ENCODE data around the gene PCNX2.

The PCNX2 gene

DNA sequence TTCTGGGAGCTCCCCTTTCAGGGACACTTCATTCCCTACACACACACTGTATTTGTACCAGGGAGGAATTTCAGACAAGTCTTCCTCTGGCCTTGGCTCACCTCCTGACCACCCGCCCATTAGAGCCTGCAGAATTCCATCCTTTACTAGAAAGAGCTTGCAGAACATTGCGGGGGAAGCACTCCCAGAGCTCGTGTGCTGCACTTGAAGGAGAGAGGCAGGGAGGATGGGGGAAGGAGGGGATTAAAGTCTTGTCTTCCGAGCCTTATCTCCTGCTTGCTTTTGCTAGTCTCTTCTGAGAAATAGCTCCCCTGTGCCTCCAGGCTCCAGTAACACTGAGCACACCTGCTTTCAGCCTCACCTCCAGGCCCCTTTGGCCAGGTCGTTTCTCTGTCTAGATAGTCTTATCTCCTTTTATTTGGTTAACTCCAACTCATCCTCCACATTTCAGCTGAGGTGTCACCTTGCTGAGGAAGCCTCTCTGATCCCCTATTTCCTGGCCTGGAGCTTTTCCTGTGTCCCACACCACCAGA lies 62.0 kb downstream of the PCNX2 start:
- no peak for DNase-seq (ENCODE audit: low read depth)
- no peak overlapping the region for H3K4me3 ChIP-seq (ENCODE audit: low read length)
- TF ChIP-seq, protein P1, sequence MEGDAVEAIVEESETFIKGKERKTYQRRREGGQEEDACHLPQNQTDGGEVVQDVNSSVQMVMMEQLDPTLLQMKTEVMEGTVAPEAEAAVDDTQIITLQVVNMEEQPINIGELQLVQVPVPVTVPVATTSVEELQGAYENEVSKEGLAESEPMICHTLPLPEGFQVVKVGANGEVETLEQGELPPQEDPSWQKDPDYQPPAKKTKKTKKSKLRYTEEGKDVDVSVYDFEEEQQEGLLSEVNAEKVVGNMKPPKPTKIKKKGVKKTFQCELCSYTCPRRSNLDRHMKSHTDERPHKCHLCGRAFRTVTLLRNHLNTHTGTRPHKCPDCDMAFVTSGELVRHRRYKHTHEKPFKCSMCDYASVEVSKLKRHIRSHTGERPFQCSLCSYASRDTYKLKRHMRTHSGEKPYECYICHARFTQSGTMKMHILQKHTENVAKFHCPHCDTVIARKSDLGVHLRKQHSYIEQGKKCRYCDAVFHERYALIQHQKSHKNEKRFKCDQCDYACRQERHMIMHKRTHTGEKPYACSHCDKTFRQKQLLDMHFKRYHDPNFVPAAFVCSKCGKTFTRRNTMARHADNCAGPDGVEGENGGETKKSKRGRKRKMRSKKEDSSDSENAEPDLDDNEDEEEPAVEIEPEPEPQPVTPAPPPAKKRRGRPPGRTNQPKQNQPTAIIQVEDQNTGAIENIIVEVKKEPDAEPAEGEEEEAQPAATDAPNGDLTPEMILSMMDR (IDR thresholded peaks at IDR 0.05; ENCODE audit: insufficient read depth, low read depth, low read length, missing control alignments) = no peak

DNA sequence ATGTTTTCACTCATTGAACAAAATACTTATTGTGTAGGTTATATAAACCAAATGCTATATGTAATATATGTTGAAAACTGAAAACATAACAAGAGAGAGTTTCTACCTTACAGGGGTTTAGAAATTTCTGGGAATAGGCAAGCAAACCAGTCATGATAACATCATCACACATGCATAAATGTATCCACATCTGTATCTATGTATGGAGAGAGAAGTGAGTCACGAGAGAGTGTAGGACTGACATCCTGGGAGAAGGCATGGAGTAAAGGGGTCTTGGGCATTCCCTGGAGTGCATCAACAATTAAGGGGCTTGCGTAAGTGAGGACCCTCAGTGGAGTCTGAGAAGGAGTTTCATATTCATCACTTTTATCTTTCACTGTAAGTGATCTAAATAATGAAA lies 65.5 kb downstream of the PCNX2 start:
- TF ChIP-seq, protein P1 (IDR thresholded peaks at IDR 0.05; ENCODE audit: insufficient read depth, low read depth, low read length, missing control alignments) = no peak
- H3K4me3 ChIP-seq (ENCODE audit: low read length) = no peak overlapping the region
- peak; percentile 27 for DNase-seq (ENCODE audit: low read depth)

DNA sequence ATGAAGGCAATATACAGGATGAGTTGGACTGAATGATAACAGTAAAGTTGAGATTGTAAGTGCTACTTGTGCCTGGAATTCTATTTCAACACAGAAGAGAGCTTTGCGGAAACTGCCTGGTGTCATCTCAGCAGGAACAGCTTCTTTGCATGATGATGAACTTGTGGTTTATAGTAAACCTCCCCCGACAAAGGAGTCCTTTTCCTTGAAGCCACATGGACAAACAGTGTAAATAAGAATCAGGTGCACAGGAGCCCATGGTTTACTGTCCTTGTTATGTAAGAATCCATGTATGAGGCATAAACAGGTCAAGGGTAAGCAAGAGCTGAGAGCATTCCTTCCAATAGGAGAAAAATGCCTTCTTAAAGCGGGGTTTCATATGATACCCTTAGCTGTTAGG lies 66.2 kb downstream of the PCNX2 start:
- DNase-seq (ENCODE audit: low read depth) = no peak
- TF ChIP-seq, protein P1 (IDR thresholded peaks at IDR 0.05; ENCODE audit: insufficient read depth, low read depth, low read length, missing control alignments) = no peak
- no peak overlapping the region for H3K4me3 ChIP-seq (ENCODE audit: low read length)

DNA sequence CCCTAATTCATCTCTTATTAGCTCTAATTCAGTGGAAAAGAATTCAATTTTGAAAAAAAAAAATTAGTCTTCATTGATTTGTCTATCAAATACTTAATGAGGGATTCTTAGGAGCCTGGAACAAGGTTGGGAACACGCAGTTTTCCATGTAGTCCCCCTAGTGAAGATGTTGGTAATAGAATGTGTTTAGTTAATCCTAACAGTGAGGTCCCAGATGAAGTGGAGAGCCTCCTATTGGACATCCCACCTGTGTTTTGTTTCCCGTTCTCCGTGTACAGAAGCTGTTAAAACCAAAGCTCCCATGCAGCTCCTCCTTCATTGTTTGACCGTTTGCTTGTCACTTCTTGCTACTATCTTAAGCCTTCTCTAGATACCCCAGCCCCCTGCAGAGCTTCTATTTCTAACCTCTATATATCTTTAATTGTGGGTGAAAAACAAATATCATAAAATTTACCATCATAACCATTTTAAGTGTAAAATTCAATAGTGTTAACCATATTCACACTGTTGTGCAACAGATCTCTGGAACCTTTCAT lies 67.5 kb downstream of the PCNX2 start:
- DNase-seq (ENCODE audit: low read depth) = no peak
- no peak overlapping the region for H3K4me3 ChIP-seq (ENCODE audit: low read length)
- TF ChIP-seq, protein P1 (IDR thresholded peaks at IDR 0.05; ENCODE audit: insufficient read depth, low read depth, low read length, missing control alignments) = no peak

DNA sequence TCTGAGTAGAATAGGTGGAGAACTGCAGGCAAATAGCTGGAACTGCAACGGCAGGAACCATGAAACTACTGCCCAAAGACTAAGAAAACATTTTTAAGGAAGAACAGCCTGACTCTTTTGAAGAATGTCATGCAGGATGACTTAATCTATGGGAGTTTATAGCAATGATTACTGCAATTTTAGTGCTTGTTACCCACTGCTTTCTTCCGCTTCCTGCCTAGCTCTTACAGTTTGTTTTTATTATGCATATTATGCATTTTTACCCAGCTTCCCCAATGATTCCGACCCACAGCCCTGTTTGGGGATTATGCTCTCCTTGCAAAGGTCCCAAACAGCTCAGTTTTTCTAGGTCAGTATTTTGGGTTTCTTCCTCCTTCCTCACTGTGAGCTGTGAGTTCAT lies 71.2 kb downstream of the PCNX2 start:
- TF ChIP-seq, protein P1 (IDR thresholded peaks at IDR 0.05; ENCODE audit: insufficient read depth, low read depth, low read length, missing control alignments) = no peak
- H3K4me3 ChIP-seq (ENCODE audit: low read length) = no peak overlapping the region
- DNase-seq (ENCODE audit: low read depth) = no peak

DNA sequence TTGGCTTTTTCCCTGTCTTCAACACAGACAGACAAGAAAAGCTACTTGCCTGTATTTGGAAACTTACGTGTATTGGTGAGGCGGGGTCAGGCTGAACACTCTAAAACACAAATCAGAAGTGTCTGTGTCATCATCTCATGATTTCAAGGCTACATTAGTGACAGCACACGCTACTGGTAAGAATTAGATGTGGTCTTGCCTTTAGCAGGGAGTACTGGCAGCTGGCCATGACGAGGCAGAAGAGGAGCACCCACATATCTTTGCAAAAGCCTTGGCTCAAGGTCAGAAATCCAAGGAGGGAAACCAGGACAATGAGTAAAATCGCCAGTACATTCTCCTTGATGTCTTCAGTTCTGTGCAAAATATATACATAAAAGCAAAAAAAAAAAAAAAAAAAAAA lies 77.7 kb downstream of the PCNX2 start:
- DNase-seq (ENCODE audit: low read depth) = no peak
- H3K4me3 ChIP-seq (ENCODE audit: low read length) = no peak overlapping the region
- TF ChIP-seq, protein P1 (IDR thresholded peaks at IDR 0.05; ENCODE audit: insufficient read depth, low read depth, low read length, missing control alignments) = no peak

DNA sequence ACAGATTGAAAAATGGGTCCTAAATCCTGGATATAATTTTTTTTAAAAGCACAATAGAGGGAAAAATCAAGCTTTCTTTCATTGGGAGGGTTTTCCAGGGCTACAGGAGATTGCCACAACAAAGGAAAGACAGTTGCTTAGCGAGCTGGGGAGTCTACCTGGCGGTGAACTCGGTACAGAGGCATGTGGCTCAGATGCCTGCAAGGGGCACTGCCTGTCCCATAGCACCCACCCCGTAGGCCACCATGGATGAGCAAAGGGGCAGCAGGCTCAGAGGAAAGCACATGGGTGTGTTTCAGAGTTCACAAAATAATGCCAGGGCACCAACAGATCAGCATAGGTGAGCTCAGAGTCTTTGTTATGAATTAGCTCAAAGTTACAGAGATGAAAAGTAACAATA lies 79.5 kb downstream of the PCNX2 start:
- no peak overlapping the region for H3K4me3 ChIP-seq (ENCODE audit: low read length)
- no peak for DNase-seq (ENCODE audit: low read depth)
- TF ChIP-seq, protein P1 (IDR thresholded peaks at IDR 0.05; ENCODE audit: insufficient read depth, low read depth, low read length, missing control alignments) = no peak

Data from epithelial cell of esophagus (primary cell).